Astrocyte (in vitro differentiated cells and primary cell): ENCODE measurements around the gene FERMT3.

ENCODE experiments used
- EZH2 ChIP-seq: IDR thresholded peaks from 2 replicates; pipeline ENCODE4 v1.6.1; 2012; ENCODE audit warnings: mild to moderate bottlenecking, low read length, inconsistent platforms; ENCODE audit not compliant: insufficient read depth
- TF ChIP-seq, protein P1 (sequence below): IDR thresholded peaks from 2 replicates; pipeline ENCODE4 v1.5.1; 2011; ENCODE audit warnings: low read depth, mild to moderate bottlenecking, inconsistent platforms, low read length, moderate library complexity; ENCODE audit not compliant: insufficient read depth

DNA sequence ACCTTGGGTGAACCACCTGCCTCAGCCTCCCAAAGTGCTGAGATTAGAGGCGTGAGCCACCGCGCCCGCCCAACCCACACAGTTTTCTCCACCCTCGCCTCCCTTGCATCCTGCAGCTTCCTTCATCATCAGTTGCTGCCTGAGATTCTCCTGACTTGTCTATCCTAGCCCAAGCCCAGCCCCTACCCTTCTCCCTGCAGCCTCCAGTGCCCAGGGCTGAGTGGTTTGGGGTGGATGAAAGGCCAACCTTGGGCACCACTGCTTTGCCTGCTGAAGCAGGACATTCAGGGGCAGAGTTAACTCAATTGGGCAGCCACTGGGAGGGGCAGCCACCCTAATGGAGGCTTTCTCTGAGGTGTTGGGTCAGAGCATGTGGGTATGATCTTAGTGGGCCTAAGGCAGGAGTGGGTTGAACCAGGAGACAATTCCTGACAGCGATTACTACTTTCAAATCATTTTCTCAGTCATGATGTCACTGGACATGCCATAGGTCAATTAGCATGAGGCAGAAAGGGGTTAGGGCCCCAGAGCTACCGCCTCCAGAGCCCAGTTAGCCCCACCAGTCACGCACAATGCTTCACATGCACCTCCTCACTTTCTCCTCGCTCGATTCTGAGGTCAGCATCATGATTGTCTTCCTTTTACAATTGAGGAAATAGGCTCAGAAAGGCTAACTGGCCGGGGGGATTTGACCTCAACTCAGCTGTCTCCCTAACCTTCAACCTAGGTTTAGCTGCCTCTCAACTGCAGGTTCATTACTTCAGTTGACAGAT, 33.3 kb downstream of the FERMT3 start:
- TF ChIP-seq, protein P1, sequence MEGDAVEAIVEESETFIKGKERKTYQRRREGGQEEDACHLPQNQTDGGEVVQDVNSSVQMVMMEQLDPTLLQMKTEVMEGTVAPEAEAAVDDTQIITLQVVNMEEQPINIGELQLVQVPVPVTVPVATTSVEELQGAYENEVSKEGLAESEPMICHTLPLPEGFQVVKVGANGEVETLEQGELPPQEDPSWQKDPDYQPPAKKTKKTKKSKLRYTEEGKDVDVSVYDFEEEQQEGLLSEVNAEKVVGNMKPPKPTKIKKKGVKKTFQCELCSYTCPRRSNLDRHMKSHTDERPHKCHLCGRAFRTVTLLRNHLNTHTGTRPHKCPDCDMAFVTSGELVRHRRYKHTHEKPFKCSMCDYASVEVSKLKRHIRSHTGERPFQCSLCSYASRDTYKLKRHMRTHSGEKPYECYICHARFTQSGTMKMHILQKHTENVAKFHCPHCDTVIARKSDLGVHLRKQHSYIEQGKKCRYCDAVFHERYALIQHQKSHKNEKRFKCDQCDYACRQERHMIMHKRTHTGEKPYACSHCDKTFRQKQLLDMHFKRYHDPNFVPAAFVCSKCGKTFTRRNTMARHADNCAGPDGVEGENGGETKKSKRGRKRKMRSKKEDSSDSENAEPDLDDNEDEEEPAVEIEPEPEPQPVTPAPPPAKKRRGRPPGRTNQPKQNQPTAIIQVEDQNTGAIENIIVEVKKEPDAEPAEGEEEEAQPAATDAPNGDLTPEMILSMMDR: no peak
- no peak for TF ChIP-seq EZH2
